ENCODE results near the gene THNSL1. TPM values are rescaled to one million over a fixed set of nuclear protein-coding genes. Genes with fewer than 3 reads are reported as not detected.

THNSL1 gene
- total RNA-seq, 1 experiment from 2014 or later = 4.2 TPM

DNA sequence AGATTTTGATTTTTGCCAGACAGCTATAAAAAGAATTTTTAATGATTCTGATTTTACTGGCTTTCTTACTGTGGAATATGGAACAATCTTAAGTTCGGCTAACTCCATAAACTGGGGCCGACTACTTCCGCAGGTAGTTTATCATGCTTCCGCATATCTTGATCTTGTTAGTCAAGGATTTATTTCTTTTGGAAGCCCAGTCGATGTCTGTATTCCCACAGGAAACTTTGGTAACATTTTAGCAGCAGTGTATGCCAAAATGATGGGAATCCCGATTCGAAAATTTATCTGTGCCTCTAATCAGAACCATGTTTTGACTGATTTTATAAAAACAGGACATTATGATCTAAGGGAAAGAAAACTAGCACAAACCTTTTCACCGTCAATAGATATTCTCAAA lies 8.1 kb downstream of the THNSL1 start:
- Histone ChIP-seq H4K20me1 (ENCODE audit: control insufficient read depth, insufficient read depth, insufficient read length) (no peaks in the 10 kb centered on the region), H3K56ac (ENCODE audit: insufficient read length, low read depth, low read length) (no peak overlapping the region), H2BK20ac (ENCODE audit: low read depth, low read length, poor library complexity, severe bottlenecking) (no peak overlapping the region), H3K9ac (ENCODE audit: extremely low read depth, insufficient read length, low read length) (no peak overlapping the region), H4K8ac (replicated peaks; ENCODE audit: insufficient read length, low read depth, low read length) (no peak overlapping the region), H3K4me2 (ENCODE audit: insufficient read depth, insufficient read length, low read length) (no peak overlapping the region), H3K27ac (ENCODE audit: insufficient read length, low read depth, low read length) (no peak overlapping the region), H3K18ac (ENCODE audit: insufficient read length, low read depth, low read length) (no peak overlapping the region), H2BK5ac (ENCODE audit: insufficient read length, low read length) (no peak overlapping the region), H3K4ac (ENCODE audit: low read depth, low read length) (no peak overlapping the region), H3K14ac (ENCODE audit: insufficient read depth, low read length) (no peak overlapping the region), H3K4me1 (ENCODE audit: insufficient read depth, low read length) (no peaks in the 10 kb centered on the region), H2AFZ (ENCODE audit: low read length) (no peak overlapping the region), H2BK12ac (ENCODE audit: insufficient read length, low read depth, low read length) (no peak overlapping the region), H3K79me1 (ENCODE audit: insufficient read depth, low read depth, low read length, poor library complexity, severe bottlenecking) (no peaks in the 10 kb centered on the region), H3K79me2 (ENCODE audit: insufficient read depth, low read length) (no peaks in the 10 kb centered on the region), H2AK5ac (ENCODE audit: insufficient read length, low read length) (no peak overlapping the region), H2BK120ac (ENCODE audit: low read depth, low read length, poor library complexity, severe bottlenecking) (no peak overlapping the region), H2BK15ac (ENCODE audit: low read depth, low read length) (no peak overlapping the region), H3K27me3 (ENCODE audit: insufficient read depth, low read length) (no peaks in the 10 kb centered on the region), H3T11ph (ENCODE audit: low read length) (no peak overlapping the region), H3K23ac (ENCODE audit: insufficient read length, low read depth, low read length) (no peak overlapping the region), H3K9me3 (ENCODE audit: control insufficient read depth, low read depth, low read length) (no peaks in the 10 kb centered on the region), H4K5ac (ENCODE audit: insufficient read length, low read depth, low read length) (no peak overlapping the region), H3K23me2 (ENCODE audit: insufficient read length, low read depth, low read length, poor library complexity, severe bottlenecking) (no peaks in the 10 kb centered on the region), H4K91ac (ENCODE audit: insufficient read length, low read depth, low read length) (no peak overlapping the region)
- Mint-ChIP-seq H3K4me3 (no peak overlapping the region), H3K36me3 (ENCODE audit: insufficient read depth in 1 of 3, low read depth in 3 of 3) (no peaks in the 10 kb centered on the region; a peak in 1 of 7 replicates), H3K9me3 (no peaks in the 10 kb centered on the region), H3K27me3 (ENCODE audit: low read depth) (no peaks in the 10 kb centered on the region), H3K4me1 (no peaks in the 10 kb centered on the region), H3K27ac (no peak overlapping the region)
- TF ChIP-seq, protein P1, sequence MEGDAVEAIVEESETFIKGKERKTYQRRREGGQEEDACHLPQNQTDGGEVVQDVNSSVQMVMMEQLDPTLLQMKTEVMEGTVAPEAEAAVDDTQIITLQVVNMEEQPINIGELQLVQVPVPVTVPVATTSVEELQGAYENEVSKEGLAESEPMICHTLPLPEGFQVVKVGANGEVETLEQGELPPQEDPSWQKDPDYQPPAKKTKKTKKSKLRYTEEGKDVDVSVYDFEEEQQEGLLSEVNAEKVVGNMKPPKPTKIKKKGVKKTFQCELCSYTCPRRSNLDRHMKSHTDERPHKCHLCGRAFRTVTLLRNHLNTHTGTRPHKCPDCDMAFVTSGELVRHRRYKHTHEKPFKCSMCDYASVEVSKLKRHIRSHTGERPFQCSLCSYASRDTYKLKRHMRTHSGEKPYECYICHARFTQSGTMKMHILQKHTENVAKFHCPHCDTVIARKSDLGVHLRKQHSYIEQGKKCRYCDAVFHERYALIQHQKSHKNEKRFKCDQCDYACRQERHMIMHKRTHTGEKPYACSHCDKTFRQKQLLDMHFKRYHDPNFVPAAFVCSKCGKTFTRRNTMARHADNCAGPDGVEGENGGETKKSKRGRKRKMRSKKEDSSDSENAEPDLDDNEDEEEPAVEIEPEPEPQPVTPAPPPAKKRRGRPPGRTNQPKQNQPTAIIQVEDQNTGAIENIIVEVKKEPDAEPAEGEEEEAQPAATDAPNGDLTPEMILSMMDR (conservative IDR thresholded peaks at IDR 0.05) = no peak
- no peak for DNase-seq
- no CpG with 5 or more reads among the region's 8 CpGs for WGBS (ENCODE audit: extremely low coverage, insufficient read length, low lambda C conversion rate)

All from H9 (cell line).